GM12875 (cell line): ENCODE measurements around the gene ZNF384.

Experiments
- H3K4me3 ChIP-seq: one replicate; pipeline ENCODE4 v1.5.1; 2011; ENCODE audit warnings: low read depth, low read length, control low read depth
- TF ChIP-seq, protein P1 (sequence below): IDR thresholded peaks from 2 replicates; pipeline ENCODE4 v1.5.1; 2011; ENCODE audit warnings: low read depth, mild to moderate bottlenecking, control low read depth, inconsistent platforms, low read length, moderate library complexity, borderline replicate concordance; ENCODE audit not compliant: insufficient read depth

ZNF384 gene

DNA sequence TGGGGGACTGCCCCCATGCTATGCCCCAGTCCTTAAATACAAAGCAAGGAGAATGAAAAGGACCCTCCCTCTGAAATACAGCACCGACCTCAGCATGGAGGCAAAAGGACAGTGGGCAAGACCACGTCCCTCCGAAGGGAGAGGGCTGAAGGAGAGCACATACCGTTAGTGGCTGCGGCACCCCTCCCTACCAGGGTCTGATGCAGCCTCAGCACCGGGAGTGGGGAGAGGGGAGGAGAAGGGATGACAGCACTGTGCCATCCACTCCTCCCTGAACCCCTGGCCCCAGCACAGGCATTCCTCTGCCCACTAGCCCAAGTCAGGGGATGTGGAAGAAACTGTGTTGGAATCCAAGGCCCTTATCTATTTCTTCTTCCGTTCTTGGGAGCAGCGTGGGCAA, 38.3 kb downstream of the ZNF384 start:
- TF ChIP-seq, protein P1, sequence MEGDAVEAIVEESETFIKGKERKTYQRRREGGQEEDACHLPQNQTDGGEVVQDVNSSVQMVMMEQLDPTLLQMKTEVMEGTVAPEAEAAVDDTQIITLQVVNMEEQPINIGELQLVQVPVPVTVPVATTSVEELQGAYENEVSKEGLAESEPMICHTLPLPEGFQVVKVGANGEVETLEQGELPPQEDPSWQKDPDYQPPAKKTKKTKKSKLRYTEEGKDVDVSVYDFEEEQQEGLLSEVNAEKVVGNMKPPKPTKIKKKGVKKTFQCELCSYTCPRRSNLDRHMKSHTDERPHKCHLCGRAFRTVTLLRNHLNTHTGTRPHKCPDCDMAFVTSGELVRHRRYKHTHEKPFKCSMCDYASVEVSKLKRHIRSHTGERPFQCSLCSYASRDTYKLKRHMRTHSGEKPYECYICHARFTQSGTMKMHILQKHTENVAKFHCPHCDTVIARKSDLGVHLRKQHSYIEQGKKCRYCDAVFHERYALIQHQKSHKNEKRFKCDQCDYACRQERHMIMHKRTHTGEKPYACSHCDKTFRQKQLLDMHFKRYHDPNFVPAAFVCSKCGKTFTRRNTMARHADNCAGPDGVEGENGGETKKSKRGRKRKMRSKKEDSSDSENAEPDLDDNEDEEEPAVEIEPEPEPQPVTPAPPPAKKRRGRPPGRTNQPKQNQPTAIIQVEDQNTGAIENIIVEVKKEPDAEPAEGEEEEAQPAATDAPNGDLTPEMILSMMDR: no peak
- H3K4me3 ChIP-seq: no peak overlapping the region

DNA sequence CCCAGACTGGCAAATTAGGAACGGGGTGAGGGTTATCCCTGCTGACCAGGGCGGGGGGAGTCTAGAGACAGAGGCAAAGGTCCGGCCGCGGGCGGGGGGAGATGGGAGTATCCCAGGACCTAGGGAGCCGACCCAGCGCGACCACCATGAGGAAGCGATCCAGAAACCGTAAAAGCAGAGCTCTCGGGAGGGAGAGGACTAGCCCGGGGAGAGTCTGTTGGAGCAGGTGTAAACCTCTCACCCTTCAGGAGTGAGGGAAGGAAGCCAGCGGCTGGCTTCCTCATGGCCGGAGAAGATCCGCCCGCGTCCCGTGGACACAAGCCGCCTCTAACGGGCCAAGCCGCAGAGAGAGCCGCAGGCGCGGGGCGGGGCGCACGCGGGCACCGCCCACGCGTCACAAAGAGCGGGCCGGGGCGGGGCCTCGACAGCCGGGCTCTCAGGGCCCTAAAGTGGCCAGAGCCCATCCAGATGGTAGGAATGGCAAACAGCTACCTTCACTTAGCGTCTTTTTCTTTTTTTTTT, 42.0 kb downstream of the ZNF384 start, which contains the start of gene ACRBP:
Gene ACRBP, minus strand, starts transcription at position 350 of the 522 bp plus-strand sequence. Its CDS starts 66 bp downstream, at position 284.
- no peak within 1 kb of the TSS for H3K4me3 ChIP-seq
- TF ChIP-seq, protein P1: no peak

DNA sequence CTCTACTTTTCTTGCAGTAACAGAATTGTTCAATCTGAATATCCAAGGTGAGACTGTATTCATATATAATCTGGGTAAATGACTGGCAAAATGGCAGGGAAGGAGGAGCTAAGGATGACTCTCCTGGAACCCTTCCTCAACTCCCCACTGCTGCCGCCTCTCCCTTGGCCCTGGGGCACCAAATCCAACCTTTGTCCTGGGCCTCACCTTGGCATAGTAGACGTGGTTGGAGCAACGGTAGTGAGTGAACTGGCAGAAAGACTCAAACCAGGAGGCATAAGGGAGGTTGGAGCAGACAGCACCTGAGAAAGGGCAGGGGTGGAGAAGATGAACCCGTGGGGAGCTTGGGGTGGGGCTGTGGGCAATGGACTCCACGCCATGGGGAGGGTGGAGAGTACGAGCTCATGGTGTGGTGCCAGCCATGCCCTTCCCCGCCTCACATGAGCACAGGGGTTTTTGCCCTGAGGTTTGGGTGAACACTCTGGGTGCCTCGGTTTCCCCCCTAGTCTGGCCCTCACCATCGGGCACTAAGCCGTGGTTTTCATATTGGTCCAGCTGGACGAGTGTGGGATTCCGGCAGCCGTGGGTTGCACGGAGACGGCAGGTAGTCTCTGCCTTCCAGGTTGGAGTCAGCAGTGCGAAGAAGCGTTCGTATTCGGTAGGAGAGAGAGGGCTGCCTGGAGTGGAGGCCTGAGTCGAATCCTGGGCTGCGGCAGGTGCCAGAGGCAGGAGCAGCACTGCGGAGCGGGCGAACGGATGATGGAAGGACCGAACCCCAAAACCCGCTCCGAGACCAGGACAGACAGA, 42.7 kb downstream of the ZNF384 start:
- no peak overlapping the region for H3K4me3 ChIP-seq
- TF ChIP-seq, protein P1: no peak

DNA sequence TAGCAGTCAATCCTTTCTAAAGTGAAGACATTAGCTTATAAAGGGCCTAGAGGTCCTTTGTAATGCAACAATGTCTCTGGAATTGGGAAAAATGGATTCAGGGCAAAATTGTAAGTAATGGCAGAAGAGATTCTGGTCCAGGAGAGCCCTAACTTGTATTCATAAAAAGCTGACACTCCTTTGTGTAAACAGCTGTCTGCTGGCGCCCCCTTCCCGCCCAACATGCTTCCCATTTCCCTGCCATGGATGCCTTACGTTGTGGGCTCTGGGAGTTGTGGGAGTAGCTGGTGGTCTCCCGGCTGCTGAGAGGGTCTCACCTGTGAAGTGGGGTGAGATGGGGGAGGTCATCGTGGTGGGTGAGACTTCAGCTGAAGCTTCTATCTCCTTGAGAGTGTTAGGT, 44.3 kb downstream of the ZNF384 start:
- TF ChIP-seq, protein P1: no peak
- H3K4me3 ChIP-seq: no peak overlapping the region

DNA sequence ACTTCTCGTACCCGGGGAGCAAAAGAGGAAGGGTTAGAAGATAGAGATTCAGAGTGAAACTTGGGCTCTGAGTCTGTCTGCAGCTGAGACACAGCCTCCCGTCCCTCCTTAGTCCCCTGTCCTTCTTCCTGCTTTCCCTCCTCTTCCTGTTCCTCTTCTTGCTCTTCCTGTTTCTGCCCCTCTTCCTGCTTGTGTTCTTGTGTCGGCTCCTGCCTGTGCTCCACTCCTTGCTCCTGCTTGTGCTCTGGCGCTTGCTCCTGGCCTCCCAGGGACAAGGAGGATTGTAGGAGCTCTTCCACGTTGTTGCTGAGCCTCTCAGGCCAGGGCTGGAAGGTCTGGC, 44.9 kb downstream of the ZNF384 start:
- H3K4me3 ChIP-seq: peak overlapping the region; percentile 7

DNA sequence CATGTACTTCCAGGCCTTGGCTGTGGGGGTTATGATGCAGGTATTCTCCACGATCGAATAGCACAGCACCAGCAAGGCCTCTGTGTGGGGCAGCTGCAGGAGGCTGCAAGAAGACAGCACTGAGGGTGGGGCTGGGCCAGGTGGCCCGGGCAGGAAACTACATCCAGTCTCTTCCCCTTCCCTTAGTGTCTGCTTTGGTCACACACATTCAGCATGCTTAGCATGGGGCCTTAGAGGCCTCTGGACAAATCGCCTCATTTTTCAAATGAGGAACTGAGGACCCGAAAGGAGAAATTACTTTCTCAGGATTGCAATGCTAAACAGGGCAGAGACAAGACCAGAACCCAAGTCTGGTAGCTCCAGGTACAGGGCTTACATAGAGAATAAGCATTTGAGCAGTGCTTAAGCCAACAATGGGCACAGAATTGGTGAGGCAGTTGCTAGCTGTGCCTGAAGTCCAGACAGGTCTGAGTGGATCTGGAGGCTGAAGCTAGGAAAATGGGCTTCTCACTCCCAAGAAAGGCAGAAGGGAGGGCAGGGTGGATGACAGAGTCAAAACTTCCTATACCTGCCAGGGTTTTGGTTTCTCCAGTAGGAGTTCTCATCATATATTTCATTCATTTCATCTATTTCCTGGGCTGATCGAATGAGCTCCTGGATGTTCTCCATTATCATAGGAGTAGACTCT, 45.5 kb downstream of the ZNF384 start:
- no peak overlapping the region for H3K4me3 ChIP-seq
- TF ChIP-seq, protein P1: no peak

More for the DNA sequence above, 44.9 kb downstream of the ZNF384 start:
- TF ChIP-seq, protein P1: no peak

DNA sequence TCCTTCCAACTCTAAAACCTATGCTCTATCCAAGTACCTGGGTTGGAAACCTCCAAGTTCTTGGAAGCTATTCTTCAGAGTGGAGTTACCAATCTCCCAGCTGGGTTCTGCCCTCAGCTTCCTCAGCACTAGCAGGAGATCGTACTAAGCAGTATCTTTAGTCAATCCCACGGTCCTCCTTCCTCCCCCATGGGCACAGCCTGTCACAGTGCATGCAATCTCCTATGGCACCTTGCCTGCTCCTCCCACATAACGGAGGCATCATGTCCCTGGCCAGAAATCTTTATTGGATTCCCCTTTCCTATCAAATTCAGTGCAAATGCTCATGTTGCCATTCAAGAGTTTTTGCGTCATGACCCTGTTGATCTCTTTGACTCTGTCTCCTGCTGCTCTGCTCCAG, 48.0 kb downstream of the ZNF384 start:
- H3K4me3 ChIP-seq: no peak overlapping the region
- TF ChIP-seq, protein P1: no peak
